Fibroblast of the aortic adventitia (primary cell): ENCODE data around the gene SLC66A1. TPM values are rescaled to one million over a fixed set of nuclear protein-coding genes. Genes with fewer than 3 reads are reported as not detected.

Source experiments
- DNase-seq: peaks from one replicate; pipeline ENCODE4 v3.0.0-alpha.2; 2010; ENCODE audit warnings: low read depth
- H3K4me3 ChIP-seq: 2 replicates; pipeline ENCODE4 v1.5.1; 2011; ENCODE audit warnings: low read depth, mild to moderate bottlenecking, control low read depth, low read length, moderate library complexity
- total RNA-seq: library from RNA; depleted of rRNA; stranded (reverse); fragments of >200 nt; gene quantifications from 2 replicates; pipeline ENCODE4 v1.2.3, GENCODE V29; 2012; ENCODE audit warnings: low replicate concordance
- TF ChIP-seq, protein P1 (sequence below): IDR thresholded peaks from 2 replicates; pipeline ENCODE4 v1.5.1; 2011; ENCODE audit warnings: mild to moderate bottlenecking, low read length, control low read depth, inconsistent platforms; ENCODE audit not compliant: insufficient read depth

The SLC66A1 gene
- total RNA-seq, 1 donor: 16.9 TPM

GRCh38 chr1:19369396-19370090, 57.4 kb downstream of the SLC66A1 start:
- no peak for DNase-seq
- H3K4me3 ChIP-seq: no peak overlapping the region
- TF ChIP-seq, protein P1, sequence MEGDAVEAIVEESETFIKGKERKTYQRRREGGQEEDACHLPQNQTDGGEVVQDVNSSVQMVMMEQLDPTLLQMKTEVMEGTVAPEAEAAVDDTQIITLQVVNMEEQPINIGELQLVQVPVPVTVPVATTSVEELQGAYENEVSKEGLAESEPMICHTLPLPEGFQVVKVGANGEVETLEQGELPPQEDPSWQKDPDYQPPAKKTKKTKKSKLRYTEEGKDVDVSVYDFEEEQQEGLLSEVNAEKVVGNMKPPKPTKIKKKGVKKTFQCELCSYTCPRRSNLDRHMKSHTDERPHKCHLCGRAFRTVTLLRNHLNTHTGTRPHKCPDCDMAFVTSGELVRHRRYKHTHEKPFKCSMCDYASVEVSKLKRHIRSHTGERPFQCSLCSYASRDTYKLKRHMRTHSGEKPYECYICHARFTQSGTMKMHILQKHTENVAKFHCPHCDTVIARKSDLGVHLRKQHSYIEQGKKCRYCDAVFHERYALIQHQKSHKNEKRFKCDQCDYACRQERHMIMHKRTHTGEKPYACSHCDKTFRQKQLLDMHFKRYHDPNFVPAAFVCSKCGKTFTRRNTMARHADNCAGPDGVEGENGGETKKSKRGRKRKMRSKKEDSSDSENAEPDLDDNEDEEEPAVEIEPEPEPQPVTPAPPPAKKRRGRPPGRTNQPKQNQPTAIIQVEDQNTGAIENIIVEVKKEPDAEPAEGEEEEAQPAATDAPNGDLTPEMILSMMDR: no peak

DNA sequence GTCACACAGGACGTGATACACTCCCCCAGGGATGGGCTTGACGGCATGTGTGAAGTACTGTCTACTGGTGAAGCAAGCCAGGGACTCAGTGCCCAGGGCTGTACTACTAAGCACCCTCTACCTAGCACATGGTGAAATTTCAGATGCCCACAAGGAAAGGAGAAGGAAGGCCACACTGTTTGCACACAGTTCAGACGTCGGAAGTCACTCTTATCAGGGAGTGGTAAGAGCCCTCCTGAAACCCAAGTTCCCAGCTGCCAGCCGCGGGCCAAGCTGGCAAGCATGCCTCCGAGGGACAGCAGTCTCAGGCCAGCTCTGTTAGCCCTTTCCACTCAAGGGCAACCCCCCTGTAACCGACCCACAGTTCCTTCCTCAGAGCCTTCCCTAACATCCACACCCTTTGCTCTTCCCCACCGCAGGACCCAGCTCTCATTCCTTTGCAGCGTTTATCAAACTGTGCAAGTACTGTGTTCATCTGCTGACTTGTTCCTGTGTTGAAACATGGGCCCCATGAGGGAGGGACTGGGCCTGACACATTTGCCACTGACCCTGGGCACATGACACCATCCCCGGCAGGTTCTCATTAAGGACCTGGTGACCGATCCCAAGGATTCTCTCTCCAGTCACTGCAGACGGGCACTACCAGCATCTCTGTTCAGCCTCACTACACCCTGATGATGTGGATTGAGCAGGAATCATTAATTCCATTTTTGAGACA, 58.5 kb downstream of the SLC66A1 start:
- TF ChIP-seq, protein P1: no peak
- H3K4me3 ChIP-seq: no peak overlapping the region
- DNase-seq: no peak

- no peak for DNase-seq
- TF ChIP-seq, protein P1: no peak
- H3K4me3 ChIP-seq: no peak overlapping the region
These were observed 59.4 kb downstream of the SLC66A1 start for GRCh38 chr1:19371226-19372135.

DNA sequence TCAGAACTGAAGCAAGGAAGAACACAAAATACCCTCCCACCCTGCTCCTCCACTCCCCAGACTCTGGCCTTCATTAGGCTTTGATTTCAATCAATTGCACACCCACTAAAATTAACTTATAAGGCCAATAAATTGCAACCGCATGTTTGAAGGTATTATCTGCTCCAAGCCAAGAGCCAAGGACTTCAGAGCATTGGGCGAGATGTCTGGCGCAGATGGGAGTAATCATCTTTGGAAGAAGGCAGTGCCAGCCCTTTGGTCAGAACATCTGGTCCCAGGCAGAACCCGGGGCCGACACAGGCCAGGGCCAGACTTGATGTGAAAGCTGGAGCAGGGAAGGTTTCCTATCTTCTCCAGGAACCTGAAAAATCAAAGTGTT, 60.0 kb downstream of the SLC66A1 start:
- DNase-seq: no peak
- TF ChIP-seq, protein P1: no peak
- H3K4me3 ChIP-seq: no peak overlapping the region

- no peak overlapping the region for H3K4me3 ChIP-seq
- TF ChIP-seq, protein P1: no peak
- DNase-seq: no peak
These were observed 60.5 kb downstream of the SLC66A1 start for GRCh38 chr1:19372602-19373001.

DNA sequence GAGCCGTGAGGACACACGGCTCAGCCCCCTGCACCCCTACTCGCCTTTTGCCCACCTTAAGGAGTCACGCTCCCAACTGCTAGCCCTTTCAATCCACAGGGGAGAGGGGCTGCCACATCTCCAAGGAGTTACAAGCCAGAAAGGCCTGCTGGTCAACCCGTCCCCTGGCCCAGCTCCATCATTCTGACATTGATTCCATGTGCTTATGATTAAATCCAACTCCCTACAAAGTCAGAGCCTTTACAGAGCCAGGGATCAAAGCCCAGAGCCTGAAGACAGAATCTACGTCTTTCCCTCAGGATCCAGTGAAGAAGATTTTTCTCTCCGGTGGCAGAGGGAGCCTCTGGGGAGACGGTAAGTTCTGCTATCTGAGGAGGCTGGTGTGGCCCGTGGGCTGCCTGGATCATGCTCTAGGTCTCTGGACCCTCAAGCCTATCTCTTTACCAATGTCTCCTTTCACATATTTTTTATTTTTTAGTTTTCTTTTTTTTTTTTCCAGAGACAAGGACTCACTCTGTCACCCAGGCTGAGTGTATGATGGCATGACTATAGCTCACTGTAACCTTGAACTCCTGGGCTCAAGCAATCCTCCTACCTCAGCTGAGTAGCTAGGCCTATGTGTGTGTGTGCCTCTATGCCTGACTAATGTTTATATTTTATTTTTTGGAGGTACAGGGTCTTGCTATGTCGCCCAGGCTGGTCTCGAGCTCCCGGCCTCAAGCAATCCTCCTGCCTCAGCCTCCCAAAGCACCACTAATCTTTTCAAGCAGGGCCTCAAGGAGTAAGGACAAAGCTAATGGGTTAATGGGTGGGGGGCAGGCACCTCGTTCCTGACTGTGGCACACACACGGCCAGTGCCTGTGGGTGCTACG, 61.3 kb downstream of the SLC66A1 start:
- no peak overlapping the region for H3K4me3 ChIP-seq
- peak; percentile 70 for DNase-seq
- TF ChIP-seq, protein P1: no peak
